ENCODE results near the gene GNA14. TPM values are rescaled to one million over a fixed set of nuclear protein-coding genes. Genes with fewer than 3 reads are reported as not detected.
A peak's percentile ranks its signal among the peaks of the same experiment; 100 is the strongest.
"Not testable (repeated sequence)": the region's sequence is repeated elsewhere in the genome, so short reads cannot be mapped to it uniquely, and the experiment has no call there.

GNA14 gene
- total RNA-seq, 4 donors from 2014 or later: 3.9 to 12.4 (median 8.9) TPM

- Histone ChIP-seq H3K4me3 (peak overlapping the region in 3 of 4 donors; percentile 32 to 64 (median 59)), H3K27me3 (no peaks in the 10 kb centered on the region), H3K27ac (peak overlapping the region in 2 of 4 donors; percentile 46 to 55), H3K36me3 (no peaks in the 10 kb centered on the region), H3K9me3 (no peaks in the 10 kb centered on the region), H3K4me1 (peaks cover 0 to 9% (median 0%) of the 10 kb centered on the region in 4 donors)
- TF ChIP-seq POLR2A (IDR thresholded peaks at IDR 0.05) (no peak), CTCF (IDR thresholded peaks at IDR 0.05) (peak in 4 of 6 experiments; percentile 6 to 38 (median 36))
- no peak for DNase-seq
Measured at GRCh38 chr9:77649109-77649812, 1.1 kb upstream of the GNA14 start.

GRCh38 chr9:77647267-77648233 lies 572 bp downstream of the GNA14 start:
- Histone ChIP-seq H3K27me3 (no peaks in the 10 kb centered on the region), H3K4me3 (peak overlapping the region; percentile 32 to 64 (median 48)), H3K9me3 (no peaks in the 10 kb centered on the region), H3K27ac (peak overlapping the region; percentile 10 to 64 (median 50)), H3K36me3 (no peaks in the 10 kb centered on the region), H3K4me1 (peaks cover 0 to 9% (median 0%) of the 10 kb centered on the region in 4 donors)
- DNase-seq: no peak
- TF ChIP-seq POLR2A (IDR thresholded peaks at IDR 0.05) (no peak), CTCF (IDR thresholded peaks at IDR 0.05) (no peak)

GRCh38 chr9:77643871-77644270 lies 4.3 kb downstream of the GNA14 start:
- Histone ChIP-seq H3K9me3 (no peaks in the 10 kb centered on the region), H3K4me1 (peaks cover 0 to 9% (median 0%) of the 10 kb centered on the region in 4 donors), H3K27me3 (no peaks in the 10 kb centered on the region), H3K27ac (no peak overlapping the region), H3K4me3 (no peak overlapping the region), H3K36me3 (no peaks in the 10 kb centered on the region)
- TF ChIP-seq POLR2A (IDR thresholded peaks at IDR 0.05): no peak
- no peak for TF ChIP-seq CTCF (IDR thresholded peaks at IDR 0.05)
- DNase-seq: no peak

- no peak for TF ChIP-seq POLR2A (IDR thresholded peaks at IDR 0.05)
- TF ChIP-seq CTCF (IDR thresholded peaks at IDR 0.05): no peak
- Histone ChIP-seq H3K9me3 (no peaks in the 10 kb centered on the region), H3K27me3 (no peaks in the 10 kb centered on the region), H3K4me3 (no peak overlapping the region), H3K36me3 (no peaks in the 10 kb centered on the region), H3K4me1 (no peaks in the 10 kb centered on the region), H3K27ac (no peak overlapping the region)
- DNase-seq: no peak
Measured at GRCh38 chr9:77640741-77641580, 7.2 kb downstream of the GNA14 start.

GRCh38 chr9:77632652-77633051 lies 15.5 kb downstream of the GNA14 start:
- no peak for TF ChIP-seq CTCF (IDR thresholded peaks at IDR 0.05)
- Histone ChIP-seq H3K4me3 (no peak overlapping the region), H3K9me3 (no peaks in the 10 kb centered on the region), H3K36me3 (no peaks in the 10 kb centered on the region), H3K27ac (no peak overlapping the region), H3K27me3 (no peaks in the 10 kb centered on the region), H3K4me1 (no peaks in the 10 kb centered on the region)
- DNase-seq: no peak

GRCh38 chr9:77628864-77629263 lies 19.3 kb downstream of the GNA14 start:
- not testable (repeated sequence) for H3K4me1 ChIP-seq, H3K4me3 ChIP-seq, H3K27ac ChIP-seq, DNase-seq, H3K36me3 ChIP-seq, H3K27me3 ChIP-seq, H3K9me3 ChIP-seq

Measured in Peyer's patch (tissue), 4 donors.